ENCODE measurements around the gene LMO1. TPM values are rescaled to one million over a fixed set of nuclear protein-coding genes. Genes with fewer than 3 reads are reported as not detected.

Gene LMO1
- total RNA-seq, 2 donors from 2014 or later, result not detected

GRCh38 chr11:8296872-8297271 is 33.2 kb upstream of the LMO1 start:
- no peak overlapping the region for H3K4me3 ChIP-seq
- no peak overlapping the region for H3K27ac ChIP-seq
- TF ChIP-seq CTCF (IDR thresholded peaks at IDR 0.05), result no peak
- H3K4me1 ChIP-seq, result no peaks in the 10 kb centered on the region
- no peaks in the 10 kb centered on the region for H3K27me3 ChIP-seq
- no peaks in the 10 kb centered on the region for H3K36me3 ChIP-seq
- DNase-seq (ENCODE audit: low spot score), result peak; percentile 50
- no peaks in the 10 kb centered on the region for H3K9me3 ChIP-seq

GRCh38 chr11:8296038-8296649 is 32.5 kb upstream of the LMO1 start:
- Histone ChIP-seq H3K27ac (no peak overlapping the region), H3K9me3 (no peaks in the 10 kb centered on the region), H3K4me1 (no peaks in the 10 kb centered on the region), H3K27me3 (no peaks in the 10 kb centered on the region), H3K36me3 (no peaks in the 10 kb centered on the region), H3K4me3 (no peak overlapping the region)
- TF ChIP-seq CTCF (IDR thresholded peaks at IDR 0.05), result no peak
- DNase-seq (ENCODE audit: low spot score), result no peak

GRCh38 chr11:8294251-8294935 is 30.7 kb upstream of the LMO1 start:
- DNase-seq (ENCODE audit: low spot score), result peak; percentile 28
- no peaks in the 10 kb centered on the region for H3K9me3 ChIP-seq
- H3K36me3 ChIP-seq, result no peaks in the 10 kb centered on the region
- H3K27me3 ChIP-seq, result no peaks in the 10 kb centered on the region
- peaks cover 0 to 10% of the 10 kb centered on the region in 2 donors for H3K4me1 ChIP-seq
- no peak overlapping the region for H3K4me3 ChIP-seq
- H3K27ac ChIP-seq, result no peak overlapping the region
- no peak for TF ChIP-seq CTCF (IDR thresholded peaks at IDR 0.05)

- peaks cover 0 to 10% of the 10 kb centered on the region in 2 donors for H3K4me1 ChIP-seq
- peak; percentile 44 for DNase-seq (ENCODE audit: low spot score)
- H3K4me3 ChIP-seq, result no peak overlapping the region
- TF ChIP-seq CTCF (IDR thresholded peaks at IDR 0.05), result no peak
- no peaks in the 10 kb centered on the region for H3K27me3 ChIP-seq
- no peaks in the 10 kb centered on the region for H3K9me3 ChIP-seq
- no peaks in the 10 kb centered on the region for H3K36me3 ChIP-seq
- H3K27ac ChIP-seq, result no peak overlapping the region
These were observed 29.5 kb upstream of the LMO1 start for GRCh38 chr11:8293171-8293570.

- no peaks in the 10 kb centered on the region for H3K36me3 ChIP-seq
- peak; percentile 43 for DNase-seq (ENCODE audit: low spot score)
- no peaks in the 10 kb centered on the region for H3K27me3 ChIP-seq
- peaks cover 0 to 10% of the 10 kb centered on the region in 2 donors for H3K4me1 ChIP-seq
- H3K27ac ChIP-seq, result no peak overlapping the region
- TF ChIP-seq CTCF (IDR thresholded peaks at IDR 0.05), result no peak
- H3K4me3 ChIP-seq, result no peak overlapping the region
- H3K9me3 ChIP-seq, result no peaks in the 10 kb centered on the region
These were observed 28.7 kb upstream of the LMO1 start for GRCh38 chr11:8292351-8292750.
